Peyer's patch (tissue), 4 donors: Measurements from ENCODE around the gene ZNF275.

Experiments used
- CTCF ChIP-seq, 6 experiments: fragments of 450-650 bp in 4 of 6; fragments of 200-600 bp in 2 of 6; sonication (generic) in 1 of 6; IDR thresholded peaks; one replicate each; pipeline ENCODE4 v1.5.1; 2017 to 2019; ENCODE audit warnings: antibody characterized with exemption in 6 of 6, mild to moderate bottlenecking in 3 of 6, moderate library complexity in 1 of 6
- POLR2A ChIP-seq, 2 donors: fragments of 450-650 bp; IDR thresholded peaks; one replicate each; pipeline ENCODE4 v1.5.1; 2017; ENCODE audit warnings: antibody characterized with exemption in 2 of 2, mild to moderate bottlenecking in 2 of 2, moderate library complexity in 2 of 2

GRCh38 chrX:153379508-153379907 is 45.6 kb downstream of the ZNF275 start:
- TF ChIP-seq CTCF (IDR thresholded peaks at IDR 0.05) (no peak), POLR2A (IDR thresholded peaks at IDR 0.05) (no peak)
